Measurements from ENCODE around the gene MB21D2.

DNA sequence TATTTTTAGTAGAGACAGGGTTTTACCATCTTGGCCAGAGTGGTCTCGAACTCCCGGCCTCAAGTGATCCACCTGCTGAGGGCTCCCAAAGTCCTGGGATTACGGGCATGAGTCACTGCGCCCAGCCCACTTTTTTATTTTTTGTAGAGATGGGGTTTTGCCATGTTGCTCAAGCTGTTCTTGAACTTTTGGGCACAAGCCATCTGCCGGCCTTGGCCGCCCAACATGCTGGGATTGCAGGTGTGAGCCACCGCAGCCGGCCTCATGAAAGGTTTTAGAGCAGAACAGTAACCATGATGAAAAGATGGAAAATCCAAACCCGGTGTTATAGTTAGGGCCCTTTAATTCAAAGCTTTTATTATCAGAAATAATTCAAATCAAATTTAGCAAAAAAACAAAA, 15.6 kb upstream of the MB21D2 start:
- no peak for TF ChIP-seq GATA3 (IDR thresholded peaks at IDR 0.05; ENCODE audit: low read depth, low read length)
- no peak for TF ChIP-seq GATA2 (IDR thresholded peaks at IDR 0.05; ENCODE audit: low read depth, low read length)

Data from SH-SY5Y (cell line).